Measurements from ENCODE around the gene RASSF1.
A peak's percentile ranks its signal among the peaks of the same experiment; 100 is the strongest.
"Not testable (repeated sequence)": the region's sequence is repeated elsewhere in the genome, so short reads cannot be mapped to it uniquely, and the experiment has no call there.

RASSF1 gene

GRCh38 chr3:50298836-50299637 is 41.6 kb downstream of the RASSF1 start, which contains the start of the genes HYAL3 and NAA80:
TSS of gene HYAL3 (minus strand) at chr3:50299405. CDS start at chr3:50295602, 3,803 bp downstream.
TSS of gene NAA80 (minus strand) at chr3:50299405. CDS start at chr3:50297463, 1,942 bp downstream.
- peak; percentile 99 for DNase-seq

GRCh38 chr3:50297896-50298725 is 42.5 kb downstream of the RASSF1 start:
- DNase-seq, result peak; percentile 58

DNA sequence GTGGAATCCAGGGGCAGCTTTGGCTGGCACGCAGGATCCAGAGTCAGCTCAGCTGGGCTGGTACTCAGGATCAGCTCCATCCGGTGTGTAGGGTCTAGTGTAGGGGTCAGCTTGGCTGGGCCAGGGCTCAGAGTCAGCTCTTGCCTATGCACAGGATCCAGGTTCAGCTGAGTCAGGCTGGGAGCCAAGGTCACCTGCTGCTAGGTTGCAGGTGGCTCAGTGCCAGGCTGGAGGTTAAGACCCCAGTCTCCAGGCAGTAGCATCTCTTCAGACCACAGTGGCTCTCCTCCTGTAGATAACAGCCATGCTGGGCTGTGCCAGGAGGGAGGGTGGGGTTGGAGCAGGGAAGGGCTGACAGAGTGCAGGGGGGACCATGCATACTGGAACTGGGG is 43.3 kb downstream of the RASSF1 start:
- DNase-seq, result no peak

DNA sequence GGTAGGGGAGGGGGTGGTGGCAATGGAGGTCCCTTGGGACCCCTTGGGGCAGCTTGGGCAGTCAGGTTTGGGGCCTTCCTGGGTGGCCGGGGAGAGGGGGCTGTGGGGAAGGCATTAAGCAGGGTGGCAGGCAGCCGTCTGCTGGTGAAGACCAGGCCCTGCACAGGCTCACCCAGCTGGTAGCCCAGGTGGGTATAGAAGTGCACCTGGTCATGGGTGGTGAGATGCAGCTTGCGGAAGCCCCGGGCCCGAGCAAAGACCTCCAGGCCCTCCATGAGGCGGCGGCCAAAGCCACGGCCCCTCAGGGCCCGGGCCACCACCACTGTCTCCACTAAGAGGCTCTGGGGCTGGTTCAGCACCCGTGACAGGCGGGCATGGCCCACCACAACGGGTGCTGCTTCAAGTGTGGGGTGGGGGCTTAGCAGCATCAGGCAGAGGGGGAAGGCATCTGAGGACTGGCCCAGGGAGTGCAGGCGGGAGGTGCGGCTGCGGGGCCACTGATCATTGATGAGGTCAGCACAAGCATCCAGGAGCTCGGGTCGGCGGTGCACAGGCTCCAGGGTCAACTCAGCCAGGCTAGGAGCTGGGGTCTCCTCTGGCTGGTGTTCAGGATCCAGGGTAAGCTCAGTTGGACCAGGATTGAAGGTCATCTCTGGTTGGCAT is 43.8 kb downstream of the RASSF1 start:
- DNase-seq, result no peak

DNA sequence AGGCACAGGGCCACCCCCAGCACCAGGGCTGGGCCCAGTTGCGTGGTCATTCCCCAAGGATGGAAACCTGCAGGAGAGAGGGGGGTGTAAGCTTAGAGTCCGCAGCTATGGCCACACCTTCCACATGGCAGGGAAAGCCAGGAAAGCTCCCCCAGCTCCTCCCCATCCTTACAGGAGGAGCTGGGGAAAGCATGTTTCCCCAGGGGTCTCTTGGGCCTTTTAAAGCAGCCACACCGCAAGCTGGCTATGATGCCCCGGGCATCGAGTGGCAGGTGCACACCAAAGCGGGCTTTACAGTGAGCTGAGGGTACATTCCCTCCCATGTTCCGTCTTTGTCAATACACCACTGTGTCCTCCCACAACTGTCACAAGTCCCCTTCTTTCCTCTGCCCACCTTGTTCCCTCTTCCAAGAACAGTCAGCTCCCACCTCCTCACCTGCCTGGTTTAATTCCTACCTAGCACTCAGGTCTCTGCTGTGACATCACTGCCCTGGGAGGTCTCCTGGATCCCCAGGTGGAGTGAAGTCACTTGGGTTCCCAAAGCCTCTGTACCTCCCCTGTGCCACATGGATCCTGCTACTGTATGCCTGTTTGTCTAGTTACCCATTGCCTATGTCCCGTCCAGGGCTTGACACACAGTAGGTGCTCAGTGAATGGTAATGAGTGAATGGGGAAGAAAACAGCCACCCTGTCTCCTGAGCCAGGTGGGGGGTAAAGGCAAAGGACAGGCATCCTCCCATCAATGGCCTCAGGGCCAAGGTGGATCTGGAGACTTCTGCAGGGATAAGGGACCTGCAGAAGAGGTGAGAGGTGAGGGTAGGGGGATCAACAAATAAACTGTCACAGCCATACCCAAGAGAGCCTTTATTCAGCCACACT is 44.8 kb downstream of the RASSF1 start:
- DNase-seq, result no peak

DNA sequence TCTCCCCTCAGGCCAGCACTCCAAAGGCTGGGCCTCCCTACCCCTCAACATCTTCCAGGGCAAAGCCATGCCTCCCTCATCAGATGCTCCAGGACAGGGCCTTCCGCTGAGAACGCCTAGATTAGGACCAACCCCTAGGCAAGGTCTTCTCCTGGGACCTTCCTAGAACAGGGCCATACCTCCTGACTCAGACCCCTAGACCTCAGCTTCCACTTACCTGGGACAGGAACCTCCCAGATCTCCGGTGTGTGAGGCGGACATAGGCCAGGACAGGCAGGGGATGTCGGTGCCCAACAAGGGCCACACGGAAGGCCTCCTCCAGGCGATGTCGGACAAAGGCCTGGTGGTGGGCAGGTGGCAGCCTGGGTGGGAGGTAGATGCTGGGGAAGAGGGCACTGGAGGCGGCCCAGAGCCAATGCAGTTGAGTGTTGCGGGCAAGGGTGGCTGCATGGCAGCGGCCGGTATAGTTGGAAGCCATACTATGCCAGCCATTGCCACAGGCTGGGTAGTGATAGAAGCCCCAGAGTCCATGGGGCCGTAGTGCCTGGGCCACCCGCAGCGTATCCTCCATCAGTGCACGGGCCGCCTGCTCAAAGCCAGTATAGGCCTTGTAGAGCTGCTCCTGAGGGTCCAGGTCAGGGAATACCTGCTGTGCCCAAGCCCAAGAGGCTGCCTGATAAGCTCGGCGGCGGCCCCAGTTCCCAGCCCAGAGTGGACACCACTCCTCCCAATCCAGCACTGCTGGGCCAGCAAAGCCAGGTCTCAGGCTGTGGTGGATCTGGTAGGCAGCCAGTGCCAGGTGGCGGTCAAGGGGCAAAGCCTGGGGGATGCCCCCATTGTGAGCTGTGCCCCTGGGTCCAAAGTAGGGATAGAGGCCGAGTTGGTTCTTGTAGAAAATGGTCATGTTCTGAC is 45.9 kb downstream of the RASSF1 start:
- no peak for DNase-seq

GRCh38 chr3:50294089-50294488 is 46.5 kb downstream of the RASSF1 start:
- no peak for DNase-seq

GRCh38 chr3:50293079-50293801 is 47.4 kb downstream of the RASSF1 start:
- no peak for DNase-seq

DNA sequence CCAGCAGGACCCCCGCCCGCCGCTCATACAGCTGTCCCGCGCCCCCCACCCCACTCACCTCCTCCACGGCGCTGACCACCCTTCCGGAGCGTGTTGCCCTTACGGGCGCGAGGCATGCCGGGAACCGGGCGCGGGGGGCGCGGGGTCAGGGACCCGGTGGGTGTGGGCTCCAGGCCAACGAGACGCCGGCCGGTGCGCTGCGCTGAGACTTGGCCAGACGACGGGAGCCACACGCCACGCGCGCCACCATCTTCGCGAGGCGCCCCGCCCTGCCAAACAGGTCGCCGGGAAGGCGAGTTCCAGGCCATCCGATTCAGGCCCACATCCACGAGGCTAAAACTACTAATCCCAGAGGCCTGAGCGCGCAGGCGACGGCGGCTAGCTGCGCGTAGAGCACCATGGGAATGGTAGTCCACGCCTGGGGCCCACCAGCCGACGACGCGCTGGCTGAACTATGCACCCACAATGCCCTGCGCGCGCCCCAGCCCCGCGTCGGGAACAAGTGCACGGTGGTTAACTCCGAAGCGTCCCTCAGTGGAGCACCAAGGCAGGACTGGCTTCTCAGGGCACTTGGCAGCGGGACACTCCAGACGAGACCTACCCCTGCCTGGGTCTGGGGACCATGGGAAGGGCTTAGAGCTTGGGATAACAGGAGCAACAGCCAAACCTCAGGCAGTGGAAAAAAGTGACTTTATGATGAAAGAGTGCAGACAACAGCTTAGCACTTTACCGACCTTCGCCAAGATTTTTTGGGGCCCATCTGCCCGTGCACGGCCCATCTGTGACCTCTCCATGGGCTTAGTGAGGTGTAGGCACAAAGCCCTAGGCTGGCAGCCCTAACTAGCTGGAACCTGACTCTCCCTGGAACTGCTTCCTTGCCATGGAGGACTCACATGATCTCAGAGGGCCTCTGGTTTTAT is 48.2 kb downstream of the RASSF1 start, which contains the start of gene IFRD2:
Gene IFRD2 (minus strand): TSS at position 271 of the 920 bp plus-strand sequence. CDS start 155 bp downstream, at position 116.
- peak; percentile 97 for DNase-seq

DNA sequence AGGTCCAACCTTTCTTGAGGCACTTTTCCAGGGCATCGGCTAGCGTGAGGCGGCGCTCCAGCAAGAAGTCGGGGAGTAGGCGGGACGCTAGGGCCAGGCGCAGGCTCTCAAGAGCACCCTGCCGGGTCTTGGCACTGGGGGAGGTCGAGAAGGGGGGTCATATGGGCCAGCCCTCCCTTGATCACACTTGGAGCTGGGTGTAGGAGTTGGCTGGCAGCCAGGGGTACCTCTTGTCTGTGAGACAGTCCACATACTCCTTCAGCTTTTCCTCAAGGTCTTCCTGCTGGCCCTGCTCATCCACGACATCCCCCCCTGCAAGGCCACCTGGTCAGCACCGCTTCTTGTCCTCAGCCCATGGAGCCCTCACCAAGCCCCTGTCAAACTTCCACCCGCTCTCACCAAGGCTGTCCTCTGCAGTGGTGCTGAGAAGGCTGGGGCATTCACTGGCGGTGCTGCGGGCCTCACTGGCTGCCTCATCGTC is 50.4 kb downstream of the RASSF1 start:
- no peak for DNase-seq

GRCh38 chr3:50289130-50289529 is 51.5 kb downstream of the RASSF1 start:
- DNase-seq, result no peak

- no peak for DNase-seq
These were observed 52.1 kb downstream of the RASSF1 start for GRCh38 chr3:50288387-50289007.

DNA sequence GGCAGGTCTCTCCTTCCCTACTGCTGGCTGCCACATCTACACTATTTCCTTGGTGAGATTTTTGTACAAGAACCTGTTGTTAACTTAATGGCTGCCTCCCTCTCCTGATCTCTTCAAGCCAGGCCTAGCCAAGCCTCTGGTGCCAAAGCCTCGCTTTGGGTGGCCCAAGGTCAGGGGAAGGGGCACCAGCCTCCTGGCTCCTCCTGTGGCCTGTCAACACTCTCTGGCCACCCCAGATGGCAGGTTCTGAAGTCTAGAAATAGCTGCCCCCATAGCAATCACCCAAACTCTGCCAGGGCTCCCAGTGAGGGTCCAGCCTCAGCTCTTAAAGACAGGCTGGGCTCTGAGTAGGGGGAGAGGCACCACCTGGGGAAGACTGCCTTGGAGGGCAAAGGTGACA is 53.4 kb downstream of the RASSF1 start:
- no peak for DNase-seq

DNA sequence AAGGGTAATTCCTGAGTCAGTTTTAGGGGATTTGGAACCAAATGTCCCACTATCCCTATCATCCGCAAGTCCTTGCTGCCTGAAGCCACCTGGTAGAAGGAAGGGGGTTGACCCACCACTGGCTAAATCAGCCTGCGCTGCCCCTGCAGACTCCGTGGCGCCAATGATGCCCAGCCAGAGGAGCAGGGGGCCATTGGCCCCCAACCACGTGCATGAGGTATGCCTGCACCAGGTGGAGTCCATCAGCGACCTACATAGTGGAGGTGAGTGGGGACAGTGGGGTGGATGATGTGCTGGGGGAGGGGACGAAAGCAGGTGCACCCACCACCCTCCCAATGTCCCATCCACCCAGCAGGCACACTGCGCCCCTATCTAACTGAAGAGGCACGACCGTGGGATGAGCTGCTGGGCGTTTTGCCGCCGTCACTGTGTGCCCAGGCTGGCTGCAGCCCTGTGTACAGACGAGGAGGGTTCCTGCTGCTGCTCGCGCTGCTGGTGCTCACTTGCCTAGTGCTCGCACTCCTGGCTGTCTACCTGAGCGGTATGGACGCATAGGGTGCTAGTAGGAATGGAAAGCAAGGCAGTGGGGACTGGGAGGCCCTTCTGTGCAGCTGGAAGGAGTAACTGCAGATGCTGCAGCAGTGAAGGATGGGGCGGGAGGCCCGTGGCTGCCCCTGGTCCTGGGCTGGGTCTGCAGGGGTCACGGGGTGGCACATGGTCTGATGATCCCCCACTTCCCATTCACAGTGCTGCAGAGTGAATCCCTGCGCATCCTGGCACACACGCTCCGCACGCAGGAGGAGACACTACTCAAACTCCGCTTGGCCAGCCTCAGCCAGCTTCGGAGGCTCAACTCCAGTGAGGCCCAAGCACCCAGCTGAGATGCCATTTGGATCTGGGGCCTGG is 54.1 kb downstream of the RASSF1 start:
- DNase-seq, result no peak

DNA sequence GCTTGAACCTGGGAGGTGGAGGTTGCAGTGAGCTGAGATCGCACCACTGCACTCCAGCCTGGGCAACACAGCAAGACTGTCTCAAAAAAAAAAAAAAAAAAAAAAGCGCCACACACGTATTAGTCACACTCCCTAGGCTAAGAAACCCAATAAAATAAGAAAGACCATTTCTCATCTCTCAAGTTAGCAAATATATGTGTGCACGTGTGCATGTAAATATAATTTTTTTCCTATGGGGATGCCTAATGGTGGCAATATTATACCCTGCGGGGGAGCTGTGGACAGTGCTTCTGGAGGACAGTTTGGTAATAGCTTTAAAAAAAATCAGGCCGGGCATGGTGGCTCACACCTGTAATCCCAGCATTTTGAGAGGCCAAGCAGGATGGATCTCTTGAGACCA is 56.5 kb downstream of the RASSF1 start:
- not testable (repeated sequence) for DNase-seq

All from MV-4-11 (cell line).